ENCODE data around the gene CENPVL1.

CENPVL1 gene

DNA sequence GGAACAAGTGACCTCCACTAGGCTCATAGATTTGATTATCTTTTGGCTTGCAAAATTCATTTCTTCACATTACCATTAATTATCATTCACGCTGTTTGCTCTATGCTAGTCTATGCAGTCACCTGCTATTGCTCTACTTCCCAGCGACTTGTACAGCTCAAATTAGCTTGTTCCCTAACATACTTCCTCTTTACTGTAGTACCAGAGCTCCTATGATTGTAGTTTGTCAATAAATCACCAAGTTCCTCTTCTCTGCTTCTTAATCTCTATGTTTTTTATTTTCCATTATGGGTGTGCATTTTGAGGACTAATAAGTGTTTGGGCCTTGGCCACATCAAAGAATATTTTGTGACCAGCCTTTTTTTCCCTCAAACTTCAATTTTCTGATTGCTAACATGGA lies 26.8 kb downstream of the CENPVL1 start:
- Histone ChIP-seq H3K9me3 (ENCODE audit: control insufficient read depth, insufficient read depth, low read length) (no peaks in the 10 kb centered on the region), H3K36me3 (ENCODE audit: control insufficient read depth, insufficient read depth, low read length) (no peaks in the 10 kb centered on the region), H3K27me3 (ENCODE audit: control insufficient read depth, insufficient read depth, low read length) (no peaks in the 10 kb centered on the region), H3K27ac (ENCODE audit: low read length) (no peak overlapping the region), H3K4me3 (ENCODE audit: low read length) (no peak overlapping the region), H3K4me1 (ENCODE audit: control insufficient read depth, insufficient read depth, low read length) (peaks cover 1% of the 10 kb centered on the region)
- no CpG with 5 or more reads among the region's 2 CpGs for WGBS (ENCODE audit: insufficient coverage, insufficient read length)
- DNase-seq (ENCODE audit: low read depth, low spot score) = no peak

DNA sequence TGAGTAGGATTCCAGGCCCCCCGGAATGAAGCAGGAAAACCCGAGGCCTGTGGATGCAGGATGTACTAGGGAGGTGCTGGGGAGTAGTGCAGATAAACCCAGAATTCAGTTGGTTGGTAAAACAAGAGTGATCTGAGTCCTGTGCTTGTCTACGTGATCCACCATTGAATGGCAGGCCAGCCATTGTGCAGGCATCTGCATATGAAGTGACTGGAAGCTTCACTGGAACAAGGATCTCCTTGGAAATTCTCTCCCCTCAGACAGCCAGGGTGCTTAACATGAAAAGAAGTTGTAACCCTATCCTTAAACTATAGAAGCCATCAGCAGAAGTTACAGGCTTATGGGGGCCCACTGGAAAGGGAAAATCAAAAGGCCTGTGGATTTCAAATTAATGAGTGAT lies 32.3 kb downstream of the CENPVL1 start:
- no peaks in the 10 kb centered on the region for H3K9me3 ChIP-seq (ENCODE audit: control insufficient read depth, insufficient read depth, low read length)
- H3K27me3 ChIP-seq (ENCODE audit: control insufficient read depth, insufficient read depth, low read length) = no peaks in the 10 kb centered on the region
- no CpG with 5 or more reads among the region's 3 CpGs for WGBS (ENCODE audit: insufficient coverage, insufficient read length)
- peak overlapping the region; percentile 37 for H3K27ac ChIP-seq (ENCODE audit: low read length)
- DNase-seq (ENCODE audit: low read depth, low spot score) = no peak
- H3K4me1 ChIP-seq (ENCODE audit: control insufficient read depth, insufficient read depth, low read length) = no peaks in the 10 kb centered on the region; the same call in 1 of the 2 replicates
- H3K4me3 ChIP-seq (ENCODE audit: low read length) = no peak overlapping the region
- no peaks in the 10 kb centered on the region for H3K36me3 ChIP-seq (ENCODE audit: control insufficient read depth, insufficient read depth, low read length)

DNA sequence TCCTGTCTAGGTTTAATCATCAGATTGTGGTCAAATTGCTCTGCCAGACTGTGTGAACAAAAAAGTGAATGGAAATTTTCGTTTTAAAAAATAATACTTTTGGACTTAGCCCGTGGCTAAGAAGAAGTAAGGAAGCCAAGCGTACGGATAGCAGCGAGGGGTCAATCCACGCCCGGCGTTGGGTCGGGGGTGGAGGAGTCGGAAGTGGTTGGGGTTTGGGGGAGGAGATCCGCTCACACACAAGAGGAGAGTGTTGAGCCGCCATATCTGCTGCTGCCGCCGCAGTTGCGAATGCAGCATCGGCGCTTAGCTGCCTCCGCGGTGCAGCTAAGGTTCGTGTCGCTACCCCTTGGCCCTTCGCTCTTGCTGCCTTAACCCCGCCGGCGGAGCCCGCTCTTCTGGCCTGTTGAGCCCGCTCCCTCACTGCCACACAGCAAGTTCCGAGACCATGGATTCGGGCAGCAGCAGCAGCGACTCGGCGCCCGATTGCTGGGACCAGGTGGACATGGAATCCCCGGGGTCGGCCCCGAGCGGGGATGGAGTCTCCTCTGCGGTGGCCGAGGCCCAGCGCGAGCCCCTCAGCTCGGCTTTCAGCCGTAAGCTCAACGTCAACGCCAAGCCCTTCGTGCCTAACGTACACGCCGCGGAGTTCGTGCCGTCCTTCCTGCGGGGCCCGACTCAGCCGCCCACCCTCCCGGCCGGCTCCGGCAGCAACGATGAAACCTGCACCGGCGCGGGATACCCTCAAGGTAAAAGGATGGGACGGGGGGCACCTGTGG lies 33.1 kb downstream of the CENPVL1 start, which contains the start of gene GSPT2:
Gene GSPT2 (plus strand): TSS at position 264 of the 779 bp plus-strand sequence. CDS start 185 bp downstream, at position 449.
- Histone ChIP-seq H3K36me3 (ENCODE audit: control insufficient read depth, insufficient read depth, low read length) (no peaks in the 10 kb centered on the region), H3K27ac (ENCODE audit: low read length) (peak within 1 kb of the TSS; percentile 37), H3K4me1 (ENCODE audit: control insufficient read depth, insufficient read depth, low read length) (no peaks in the 10 kb centered on the region; the same call in 1 of the 2 replicates), H3K27me3 (ENCODE audit: control insufficient read depth, insufficient read depth, low read length) (no peaks in the 10 kb centered on the region), H3K9me3 (ENCODE audit: control insufficient read depth, insufficient read depth, low read length) (no peaks in the 10 kb centered on the region), H3K4me3 (ENCODE audit: low read length) (peak within 1 kb of the TSS; percentile 97)
- DNase-seq (ENCODE audit: low read depth, low spot score) = no peak
- WGBS (ENCODE audit: insufficient coverage, insufficient read length) = no CpG with 5 or more reads among the region's 63 CpGs

DNA sequence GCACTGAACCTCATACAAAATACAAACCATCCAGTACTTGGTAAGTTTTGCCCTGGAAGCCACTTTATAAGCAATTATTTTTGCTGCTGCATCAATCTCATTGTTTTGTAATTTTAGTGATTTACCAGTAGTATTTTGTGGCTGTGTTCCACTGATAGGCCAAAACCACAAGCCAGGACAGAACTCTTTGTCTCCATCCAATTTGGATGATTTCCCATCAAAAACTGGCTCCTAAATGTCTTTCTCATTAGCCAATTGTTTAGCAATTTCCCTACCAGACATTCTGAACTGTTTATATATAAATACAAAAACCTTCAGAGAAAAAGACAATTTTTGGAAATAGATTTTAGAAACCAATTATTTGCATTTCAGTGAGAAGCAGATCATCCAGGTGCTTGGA lies 37.4 kb downstream of the CENPVL1 start:
- no peak for DNase-seq (ENCODE audit: low read depth, low spot score)
- no peak overlapping the region for H3K4me3 ChIP-seq (ENCODE audit: low read length)

DNA sequence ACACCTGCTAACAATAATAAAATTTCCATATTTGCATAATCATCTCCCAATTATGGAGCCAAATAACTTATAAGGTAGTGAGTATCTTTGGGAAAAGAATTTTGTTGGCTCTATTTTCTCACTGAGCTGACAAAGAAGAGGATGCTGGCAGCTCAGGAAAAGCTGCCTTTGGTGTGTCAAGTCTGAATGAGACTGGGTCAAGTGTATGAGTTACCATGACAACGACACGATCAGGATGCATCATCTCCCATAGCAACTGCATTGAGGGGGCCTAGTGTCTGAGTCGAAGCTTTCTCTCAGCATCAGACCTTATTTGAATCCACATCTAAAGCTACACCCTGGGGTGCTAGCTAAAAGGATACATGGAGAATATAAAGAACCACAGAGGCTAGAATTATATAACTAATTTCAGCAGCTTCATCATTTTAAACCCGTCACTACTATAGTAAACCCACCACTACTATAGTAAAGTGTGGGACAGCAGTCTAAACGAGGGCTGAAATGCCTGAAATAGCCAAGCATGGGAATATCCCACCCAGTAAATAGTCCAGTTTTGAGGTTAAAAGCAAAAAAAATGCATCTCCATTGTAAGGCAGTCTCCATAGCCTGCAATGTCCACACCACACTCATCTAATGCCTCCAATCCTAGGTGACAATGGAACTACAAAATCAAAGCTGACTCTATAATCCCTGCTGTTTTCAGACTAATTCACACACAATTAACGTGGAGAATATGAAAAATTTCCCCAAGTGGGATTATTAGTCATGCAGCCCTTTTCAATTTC lies 48.9 kb downstream of the CENPVL1 start:
- H3K9me3 ChIP-seq (ENCODE audit: control insufficient read depth, insufficient read depth, low read length) = no peaks in the 10 kb centered on the region
- no CpG with 5 or more reads among the region's 6 CpGs for WGBS (ENCODE audit: insufficient coverage, insufficient read length)
- H3K27me3 ChIP-seq (ENCODE audit: control insufficient read depth, insufficient read depth, low read length) = no peaks in the 10 kb centered on the region
- H3K4me1 ChIP-seq (ENCODE audit: control insufficient read depth, insufficient read depth, low read length) = no peaks in the 10 kb centered on the region
- H3K36me3 ChIP-seq (ENCODE audit: control insufficient read depth, insufficient read depth, low read length) = no peaks in the 10 kb centered on the region
- H3K4me3 ChIP-seq (ENCODE audit: low read length) = no peak overlapping the region
- no peak overlapping the region for H3K27ac ChIP-seq (ENCODE audit: low read length)
- DNase-seq (ENCODE audit: low read depth, low spot score) = no peak

More for the DNA sequence above, 37.4 kb downstream of the CENPVL1 start:
- Histone ChIP-seq H3K9me3 (ENCODE audit: control insufficient read depth, insufficient read depth, low read length) (no peaks in the 10 kb centered on the region), H3K36me3 (ENCODE audit: control insufficient read depth, insufficient read depth, low read length) (no peaks in the 10 kb centered on the region), H3K27ac (ENCODE audit: low read length) (no peak overlapping the region), H3K27me3 (ENCODE audit: control insufficient read depth, insufficient read depth, low read length) (no peaks in the 10 kb centered on the region), H3K4me1 (ENCODE audit: control insufficient read depth, insufficient read depth, low read length) (no peaks in the 10 kb centered on the region; the same call in 1 of the 2 replicates)

DNA sequence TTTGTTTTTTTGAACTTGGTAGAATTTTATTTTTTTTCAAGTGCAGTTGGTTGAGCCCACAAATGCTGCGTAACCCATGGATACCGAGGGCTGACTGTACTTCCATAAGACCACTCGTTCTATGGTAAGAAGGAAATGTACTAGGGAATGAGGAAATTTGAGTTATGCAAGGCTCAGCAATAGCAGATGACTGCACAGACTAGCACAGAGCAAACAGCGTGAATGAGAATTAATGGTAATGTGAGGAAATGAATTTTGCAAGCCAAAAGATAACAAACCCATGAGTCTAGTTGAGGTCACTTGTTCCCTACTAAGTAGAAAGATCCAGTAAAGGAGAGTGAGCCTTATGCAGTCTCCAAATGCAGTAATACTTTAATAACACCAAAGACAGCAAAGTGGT lies 50.3 kb downstream of the CENPVL1 start:
- DNase-seq (ENCODE audit: low read depth, low spot score) = no peak
- H3K27me3 ChIP-seq (ENCODE audit: control insufficient read depth, insufficient read depth, low read length) = no peaks in the 10 kb centered on the region
- H3K27ac ChIP-seq (ENCODE audit: low read length) = no peak overlapping the region
- H3K9me3 ChIP-seq (ENCODE audit: control insufficient read depth, insufficient read depth, low read length) = no peaks in the 10 kb centered on the region
- H3K36me3 ChIP-seq (ENCODE audit: control insufficient read depth, insufficient read depth, low read length) = no peaks in the 10 kb centered on the region
- WGBS (ENCODE audit: insufficient coverage, insufficient read length) = no CpG with 5 or more reads among the region's 4 CpGs
- H3K4me1 ChIP-seq (ENCODE audit: control insufficient read depth, insufficient read depth, low read length) = no peaks in the 10 kb centered on the region
- no peak overlapping the region for H3K4me3 ChIP-seq (ENCODE audit: low read length)

Measured in iPS DF 6.9 (cell line).